ENCODE data around the gene CALCB. TPM values are rescaled to one million over a fixed set of nuclear protein-coding genes. Genes with fewer than 3 reads are reported as not detected.

The CALCB gene
- total and polyA plus RNA-seq, 2 of the 4 experiments (the other 2 are of a cell fraction) = not detected

- no peak overlapping the region for H4K8ac ChIP-seq (ENCODE audit: low read depth in 2 of 2, low read length in 2 of 2)
- H3K27me3 ChIP-seq (ENCODE audit: control insufficient read depth, insufficient read depth, low read length) = peaks cover 44% of the 10 kb centered on the region
- no TSS peak for BruUV-seq (replicated peaks)
- no peaks in the 10 kb centered on the region for H3K36me3 ChIP-seq (ENCODE audit: control insufficient read depth, insufficient read depth, low read length)
- H3K27ac ChIP-seq (ENCODE audit: insufficient read depth, low read length) = no peak overlapping the region
- no peak overlapping the region for H3K18ac ChIP-seq (ENCODE audit: low read depth, low read length)
- no peak overlapping the region for H3K9ac ChIP-seq (ENCODE audit: low read depth, low read length)
- POLR2A ChIA-PET (ENCODE audit: unreplicated experiment) = interaction anchor here (0.6 kb wide), 1 partner anchor 174 kb away, joined by 8 read pairs; no protein-coding TSS in a partner anchor
- intact Hi-C loops (cut with micrococcal nuclease) = no loop called here
- dilution Hi-C loops (cut with HindIII; ENCODE audit: low sequenced_read_pairs, unreplicated experiment) = no loop called here
- ATAC-seq (ENCODE audit: low read depth) = no peak
- H3K14ac ChIP-seq (replicated peaks; ENCODE audit: low read depth, low read length) = no peak overlapping the region
- H3K4me1 ChIP-seq (ENCODE audit: control insufficient read depth, insufficient read depth, low read length) = peaks cover 4% of the 10 kb centered on the region; the same call in 1 of the 2 replicates
- H3K23ac ChIP-seq (ENCODE audit: low read depth, low read length) = no peak overlapping the region
- H3K9me1 ChIP-seq (ENCODE audit: insufficient read depth, low read length) = no peaks in the 10 kb centered on the region
- H4K5ac ChIP-seq (ENCODE audit: low read depth, low read length) = no peak overlapping the region
- H2AK5ac ChIP-seq (ENCODE audit: low read depth, low read length) = no peak overlapping the region
- no peaks in the 10 kb centered on the region for H4K20me1 ChIP-seq (ENCODE audit: insufficient read depth, low read length)
- in situ Hi-C loops (cut with MboI; ENCODE audit: low sequenced_read_pairs) = no loop called here
- no peak for TF ChIP-seq CHD1 (IDR thresholded peaks at IDR 0.05; ENCODE audit: low read depth, low read length)
- no peak for TF ChIP-seq MXI1 (IDR thresholded peaks at IDR 0.05; ENCODE audit: borderline replicate concordance, low read depth, low read length)
- no peak for TF ChIP-seq POLR2A (IDR thresholded peaks at IDR 0.05; ENCODE audit: low read depth, low read length)
- TF ChIP-seq FOS (IDR thresholded peaks at IDR 0.05; ENCODE audit: low read depth, low read length) = no peak
- no peak for TF ChIP-seq RAD21 (IDR thresholded peaks at IDR 0.05; ENCODE audit: low read length)
- TF ChIP-seq RFX5 (IDR thresholded peaks at IDR 0.05; ENCODE audit: low read depth, low read length) = no peak
- TF ChIP-seq SMC3 (IDR thresholded peaks at IDR 0.05; ENCODE audit: low read depth, low read length) = no peak
- H3K9me3 ChIP-seq (ENCODE audit: control insufficient read depth, insufficient read depth, low read length) = no peaks in the 10 kb centered on the region
- H4K91ac ChIP-seq (ENCODE audit: insufficient read depth, low read depth, low read length) = no peak overlapping the region
- H2AFZ ChIP-seq (replicated peaks; ENCODE audit: low read length, poor library complexity) = no peak overlapping the region
- no peak overlapping the region for H3K4ac ChIP-seq (ENCODE audit: low read depth, low read length)
- no peaks in the 10 kb centered on the region for H3K79me1 ChIP-seq (ENCODE audit: low read depth in 1 of 2, low read length in 2 of 2)
- H2AK9ac ChIP-seq (replicated peaks; ENCODE audit: low read depth, low read length, poor library complexity) = no peak overlapping the region
- no peak overlapping the region for H2BK15ac ChIP-seq (ENCODE audit: low read depth, low read length)
- no peak overlapping the region for H2BK120ac ChIP-seq (ENCODE audit: low read depth, low read length)
- CTCF ChIA-PET = interaction anchor here (0.6 kb wide), 1 partner anchor 133 kb away, joined by 3 read pairs; no protein-coding TSS in a partner anchor
- 80% methylated on average over 2 of the region's 23 CpGs; no CpG with 5 or more reads in 1 of the 2 experiments for WGBS, 2 experiments (ENCODE audit: extremely low coverage in 2 of 2, insufficient read length in 1 of 2)
- no peak overlapping the region for H3K4me2 ChIP-seq (ENCODE audit: low read depth, low read length)
- no peak overlapping the region for H3K4me3 ChIP-seq (ENCODE audit: insufficient read depth, low read depth, low read length)
- no peak for DNase-seq
- no peak overlapping the region for H2BK20ac ChIP-seq (ENCODE audit: low read depth, low read length)
- H2BK5ac ChIP-seq (ENCODE audit: low read depth, low read length, poor library complexity, severe bottlenecking) = no peak overlapping the region
- no peak overlapping the region for H3K56ac ChIP-seq (ENCODE audit: extremely low read depth, insufficient read depth, low read length)
These were observed 746 bp upstream of the CALCB start for GRCh38 chr11:15072551-15073143.
